ENCODE data around the gene CHMP4A. TPM values are rescaled to one million over a fixed set of nuclear protein-coding genes. Genes with fewer than 3 reads are reported as not detected.

Gene CHMP4A
- total and polyA plus RNA-seq, 2 of the 13 experiments (the other 11 are each of a cell fraction or from before 2014, with no cell fraction given): 83.6 to 113 TPM

DNA sequence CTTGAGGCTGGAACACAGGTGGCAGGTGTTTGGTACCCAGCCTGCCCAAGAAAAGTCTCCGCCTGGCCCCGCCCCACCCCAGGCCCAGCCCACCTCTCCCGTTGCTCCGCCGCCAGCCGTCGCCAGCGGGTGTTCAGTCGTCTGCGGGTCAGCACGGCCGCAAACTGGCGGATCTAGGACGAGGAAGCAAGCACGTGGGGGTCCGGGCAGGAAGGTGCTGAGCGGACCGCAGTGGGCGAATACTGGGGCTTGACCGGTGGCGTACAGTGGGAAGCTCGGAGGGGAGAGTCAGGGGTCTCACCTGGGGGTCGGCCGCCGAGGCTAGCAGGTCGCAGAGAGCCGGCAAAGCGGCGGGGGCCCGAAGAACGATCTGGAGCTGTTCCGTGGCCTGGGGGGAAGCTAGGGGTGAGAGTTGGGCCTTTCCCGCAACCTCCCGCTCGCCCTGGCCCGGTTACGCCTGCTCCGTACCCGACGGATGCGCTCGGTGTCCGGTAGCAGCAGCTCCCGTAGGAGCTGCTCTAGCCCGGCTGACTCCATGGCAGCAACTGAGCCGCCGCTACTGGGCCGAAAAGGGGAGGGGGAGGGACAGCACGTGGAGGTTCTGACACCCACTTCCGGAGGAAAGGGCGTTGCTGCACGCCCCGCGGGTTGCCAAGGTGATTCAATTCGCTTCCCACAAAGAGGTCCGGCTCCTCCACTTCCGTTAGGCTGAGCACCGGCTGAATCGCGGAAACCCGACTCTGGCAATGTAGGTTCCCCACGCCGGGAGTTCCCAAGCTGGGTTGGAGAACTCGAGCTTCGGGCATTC lies 24.8 kb downstream of the CHMP4A start, which contains the start of gene IPO4 (continued):
- TF ChIP-seq, protein P1, sequence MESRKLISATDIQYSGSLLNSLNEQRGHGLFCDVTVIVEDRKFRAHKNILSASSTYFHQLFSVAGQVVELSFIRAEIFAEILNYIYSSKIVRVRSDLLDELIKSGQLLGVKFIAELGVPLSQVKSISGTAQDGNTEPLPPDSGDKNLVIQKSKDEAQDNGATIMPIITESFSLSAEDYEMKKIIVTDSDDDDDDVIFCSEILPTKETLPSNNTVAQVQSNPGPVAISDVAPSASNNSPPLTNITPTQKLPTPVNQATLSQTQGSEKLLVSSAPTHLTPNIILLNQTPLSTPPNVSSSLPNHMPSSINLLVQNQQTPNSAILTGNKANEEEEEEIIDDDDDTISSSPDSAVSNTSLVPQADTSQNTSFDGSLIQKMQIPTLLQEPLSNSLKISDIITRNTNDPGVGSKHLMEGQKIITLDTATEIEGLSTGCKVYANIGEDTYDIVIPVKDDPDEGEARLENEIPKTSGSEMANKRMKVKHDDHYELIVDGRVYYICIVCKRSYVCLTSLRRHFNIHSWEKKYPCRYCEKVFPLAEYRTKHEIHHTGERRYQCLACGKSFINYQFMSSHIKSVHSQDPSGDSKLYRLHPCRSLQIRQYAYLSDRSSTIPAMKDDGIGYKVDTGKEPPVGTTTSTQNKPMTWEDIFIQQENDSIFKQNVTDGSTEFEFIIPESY (CRISPR knock-in tag; IDR thresholded peaks at IDR 0.05): peak; percentile 85
- peak; percentile 90 for TF ChIP-seq DNMT3B (CRISPR knock-in tag; conservative IDR thresholded peaks at IDR 0.05)
- TF ChIP-seq NR2F1 (CRISPR knock-in tag; IDR thresholded peaks at IDR 0.05): peak in 1 of 2 experiments; percentile 43; a peak in 1 of 4 replicates
- TF ChIP-seq TAF1 (CRISPR knock-in tag; IDR thresholded peaks at IDR 0.05): peak; percentile 97
- no peak for TF ChIP-seq ZNF432 (CRISPR knock-in tag; IDR thresholded peaks at IDR 0.05; ENCODE audit: borderline replicate concordance)
- peak; percentile 88; the same call in 1 of the 2 replicates for TF ChIP-seq ZNF713 (CRISPR knock-in tag; IDR thresholded peaks at IDR 0.05)
- TF ChIP-seq TBL1XR1 (IDR thresholded peaks at IDR 0.05; ENCODE audit: borderline replicate concordance, low read length, partially characterized antibody): peak; percentile 96
- TF ChIP-seq, protein P2, sequence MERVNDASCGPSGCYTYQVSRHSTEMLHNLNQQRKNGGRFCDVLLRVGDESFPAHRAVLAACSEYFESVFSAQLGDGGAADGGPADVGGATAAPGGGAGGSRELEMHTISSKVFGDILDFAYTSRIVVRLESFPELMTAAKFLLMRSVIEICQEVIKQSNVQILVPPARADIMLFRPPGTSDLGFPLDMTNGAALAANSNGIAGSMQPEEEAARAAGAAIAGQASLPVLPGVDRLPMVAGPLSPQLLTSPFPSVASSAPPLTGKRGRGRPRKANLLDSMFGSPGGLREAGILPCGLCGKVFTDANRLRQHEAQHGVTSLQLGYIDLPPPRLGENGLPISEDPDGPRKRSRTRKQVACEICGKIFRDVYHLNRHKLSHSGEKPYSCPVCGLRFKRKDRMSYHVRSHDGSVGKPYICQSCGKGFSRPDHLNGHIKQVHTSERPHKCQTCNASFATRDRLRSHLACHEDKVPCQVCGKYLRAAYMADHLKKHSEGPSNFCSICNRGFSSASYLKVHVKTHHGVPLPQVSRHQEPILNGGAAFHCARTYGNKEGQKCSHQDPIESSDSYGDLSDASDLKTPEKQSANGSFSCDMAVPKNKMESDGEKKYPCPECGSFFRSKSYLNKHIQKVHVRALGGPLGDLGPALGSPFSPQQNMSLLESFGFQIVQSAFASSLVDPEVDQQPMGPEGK (CRISPR knock-in tag; IDR thresholded peaks at IDR 0.05): peak; percentile 95
- TF ChIP-seq ZNF678 (CRISPR knock-in tag; IDR thresholded peaks at IDR 0.05): peak; percentile 98
- TF ChIP-seq AGO2 (optimal IDR thresholded peaks at IDR 0.05; ENCODE audit: low read depth, low read length): peak; percentile 100
- peak; percentile 97 to 100 for TF ChIP-seq KLF16 (CRISPR knock-in tag; IDR thresholded peaks at IDR 0.05)
- TF ChIP-seq FOXO1 (CRISPR knock-in tag; IDR thresholded peaks at IDR 0.05): peak; percentile 95
- TF ChIP-seq ZNF484 (CRISPR knock-in tag; IDR thresholded peaks at IDR 0.05; ENCODE audit: borderline replicate concordance, low read depth): no peak; the same call in 1 of the 2 replicates
- peak; percentile 100 for TF ChIP-seq SIN3A (IDR thresholded peaks at IDR 0.05; ENCODE audit: borderline replicate concordance, low read depth, low read length)
- TF ChIP-seq, protein P3, sequence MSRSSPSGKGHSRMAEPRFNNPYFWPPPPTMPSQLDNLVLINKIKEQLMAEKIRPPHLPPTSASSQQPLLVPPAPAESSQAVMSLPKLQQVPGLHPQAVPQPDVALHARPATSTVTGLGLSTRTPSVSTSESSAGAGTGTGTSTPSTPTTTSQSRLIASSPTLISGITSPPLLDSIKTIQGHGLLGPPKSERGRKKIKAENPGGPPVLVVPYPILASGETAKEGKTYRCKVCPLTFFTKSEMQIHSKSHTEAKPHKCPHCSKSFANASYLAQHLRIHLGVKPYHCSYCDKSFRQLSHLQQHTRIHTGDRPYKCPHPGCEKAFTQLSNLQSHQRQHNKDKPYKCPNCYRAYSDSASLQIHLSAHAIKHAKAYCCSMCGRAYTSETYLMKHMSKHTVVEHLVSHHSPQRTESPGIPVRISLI (CRISPR knock-in tag; IDR thresholded peaks at IDR 0.05; ENCODE audit: borderline replicate concordance): peak; percentile 58; the same call in 1 of the 2 replicates
- TF ChIP-seq, protein P4, sequence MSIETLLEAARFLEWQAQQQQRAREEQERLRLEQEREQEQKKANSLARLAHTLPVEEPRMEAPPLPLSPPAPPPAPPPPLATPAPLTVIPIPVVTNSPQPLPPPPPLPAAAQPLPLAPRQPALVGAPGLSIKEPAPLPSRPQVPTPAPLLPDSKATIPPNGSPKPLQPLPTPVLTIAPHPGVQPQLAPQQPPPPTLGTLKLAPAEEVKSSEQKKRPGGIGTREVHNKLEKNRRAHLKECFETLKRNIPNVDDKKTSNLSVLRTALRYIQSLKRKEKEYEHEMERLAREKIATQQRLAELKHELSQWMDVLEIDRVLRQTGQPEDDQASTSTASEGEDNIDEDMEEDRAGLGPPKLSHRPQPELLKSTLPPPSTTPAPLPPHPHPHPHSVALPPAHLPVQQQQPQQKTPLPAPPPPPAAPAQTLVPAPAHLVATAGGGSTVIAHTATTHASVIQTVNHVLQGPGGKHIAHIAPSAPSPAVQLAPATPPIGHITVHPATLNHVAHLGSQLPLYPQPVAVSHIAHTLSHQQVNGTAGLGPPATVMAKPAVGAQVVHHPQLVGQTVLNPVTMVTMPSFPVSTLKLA (IDR thresholded peaks at IDR 0.05): peak; percentile 100

Data from HepG2 (cell line).